Upper lobe of left lung (tissue), 6 donors: ENCODE data around the gene LRRC3. TPM values are rescaled to one million over a fixed set of nuclear protein-coding genes. Genes with fewer than 3 reads are reported as not detected.

Experiments used
- ATAC-seq, 2 donors: fragments of 200-7000 bp; cut with Tn5 transposase; one replicate each; pipeline ENCODE4 v1.9.1; 2022; ENCODE audit warnings: mild to moderate bottlenecking in 2 of 2, moderate library complexity in 2 of 2; ENCODE audit not compliant: low FRiP score in 2 of 2
- DNase-seq, 2 donors: peaks; one replicate each; pipeline ENCODE4 v3.0.0-alpha.2; 2019 to 2020
- H3K27ac ChIP-seq, 4 donors: fragments of 200-600 bp; sonication (generic); one replicate each; pipeline ENCODE4 v1.5.1; 2016 to 2019
- H3K27me3 ChIP-seq, 4 donors: fragments of 200-600 bp; sonication (generic); one replicate each; pipeline ENCODE4 v1.5.1; 2017 to 2019
- H3K36me3 ChIP-seq, 4 donors: fragments of 200-600 bp; sonication (generic); one replicate each; pipeline ENCODE4 v1.5.1; 2016 to 2019
- H3K4me1 ChIP-seq, 4 donors: fragments of 200-600 bp; sonication (generic); one replicate each; pipeline ENCODE4 v1.5.1; 2018 to 2019
- H3K4me3 ChIP-seq, 4 donors: fragments of 200-600 bp; sonication (generic); one replicate each; pipeline ENCODE4 v1.5.1; 2017 to 2019; ENCODE audit warnings: mild to moderate bottlenecking in 2 of 4, moderate library complexity in 1 of 4
- H3K9me3 ChIP-seq, 4 donors: fragments of 200-600 bp; sonication (generic); one replicate each; pipeline ENCODE4 v1.5.1; 2018 to 2019
- CTCF ChIP-seq, 6 experiments: fragments of 450-650 bp in 4 of 6; fragments of 200-600 bp in 2 of 6; sonication (generic) in 2 of 6; IDR thresholded peaks; one replicate each; pipeline ENCODE4 v1.5.1; 2016 to 2019; ENCODE audit warnings: antibody characterized with exemption in 6 of 6
- EP300 ChIP-seq, 4 donors: sonication (generic); formaldehyde crosslinking; IDR thresholded peaks; one replicate each; pipeline ENCODE4 v1.5.1; 2017; ENCODE audit warnings: antibody characterized with exemption in 4 of 4, control low read depth in 2 of 4
- POLR2A ChIP-seq, 4 donors: fragments of 450-650 bp; IDR thresholded peaks; one replicate each; pipeline ENCODE4 v1.5.1; 2016 to 2017; ENCODE audit warnings: antibody characterized with exemption in 4 of 4, mild to moderate bottlenecking in 2 of 4
- POLR2AphosphoS5 ChIP-seq, 2 donors: sonication (generic); formaldehyde crosslinking; IDR thresholded peaks; one replicate each; pipeline ENCODE4 v1.5.1; 2017; ENCODE audit warnings: antibody characterized with exemption in 2 of 2
- WGBS, 2 donors: methylation state at CpG; one replicate each; pipeline ENCODE4 v1.1.5; 2017 to 2018; 5-methylcytosine and 5-hydroxymethylcytosine counted together
- total RNA-seq, 6 donors: library from RNA; depleted of rRNA in 4 of 6; stranded (reverse); fragments of >200 nt in 4 of 6; gene quantifications; one replicate each; pipeline versions ENCODE4 v1.1.0 to v1.2.1, GENCODE V29; 2016 to 2021
- donor health status: DM: no; HTN: no; CAD: no; lungs with moderate emphysema.
- donor health status: DM: no; HTN: yes; CAD: no; lungs with severe emphysema.

The LRRC3 gene
- total RNA-seq, 6 donors from 2014 or later: 3.1 to 11.5 (median 4.6) TPM

GRCh38 chr21:44428281-44428960 is 26.9 kb upstream of the LRRC3 start:
- ATAC-seq: no peak
- TF ChIP-seq POLR2A (IDR thresholded peaks at IDR 0.05) (no peak), POLR2AphosphoS5 (IDR thresholded peaks at IDR 0.05) (no peak), EP300 (IDR thresholded peaks at IDR 0.05) (no peak)
- no peaks in the 10 kb centered on the region for H3K4me1 ChIP-seq
- H3K27ac ChIP-seq: no peak overlapping the region
- no peak overlapping the region for H3K4me3 ChIP-seq
- H3K36me3 ChIP-seq: no peaks in the 10 kb centered on the region
- peaks cover 6 to 9% (median 6%) of the 10 kb centered on the region in 4 donors for H3K9me3 ChIP-seq
- 45 to 64% methylated on average over 3 of the region's 3 CpGs for whole genome bisulfite sequencing, 2 donors
- H3K27me3 ChIP-seq: no peaks in the 10 kb centered on the region
- DNase-seq: peak in 1 of 2 donors; percentile 44

DNA sequence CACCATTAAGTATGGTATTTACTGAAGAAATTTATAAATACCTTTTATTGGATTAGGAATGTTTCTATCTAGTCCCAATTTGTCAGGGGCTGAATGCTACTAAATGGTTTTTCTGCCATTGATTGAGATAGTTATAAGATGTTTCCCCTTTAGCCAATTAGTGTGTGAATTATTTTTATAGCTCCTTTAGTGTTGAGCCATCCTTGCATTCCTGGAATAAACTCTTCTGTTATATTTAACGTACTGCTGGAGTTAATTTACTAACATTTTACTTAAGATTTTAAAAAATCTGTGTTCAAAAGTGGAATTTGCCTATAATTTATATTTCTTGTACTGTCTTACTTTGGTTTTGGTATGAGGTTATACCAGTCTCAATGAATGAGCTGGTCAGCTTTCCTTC is 25.4 kb upstream of the LRRC3 start:
- H3K4me3 ChIP-seq: no peak overlapping the region
- TF ChIP-seq EP300 (IDR thresholded peaks at IDR 0.05) (no peak), CTCF (IDR thresholded peaks at IDR 0.05) (no peak), POLR2AphosphoS5 (IDR thresholded peaks at IDR 0.05) (no peak), POLR2A (IDR thresholded peaks at IDR 0.05) (no peak)
- H3K4me1 ChIP-seq: no peaks in the 10 kb centered on the region
- no peak for ATAC-seq
- H3K36me3 ChIP-seq: no peaks in the 10 kb centered on the region
- no peaks in the 10 kb centered on the region for H3K27me3 ChIP-seq
- peaks cover 6 to 9% (median 6%) of the 10 kb centered on the region in 4 donors for H3K9me3 ChIP-seq
- 63 to 84% methylated on average over 1 of the region's 1 CpG for WGBS, 2 donors
- no peak for DNase-seq
- H3K27ac ChIP-seq: no peak overlapping the region

DNA sequence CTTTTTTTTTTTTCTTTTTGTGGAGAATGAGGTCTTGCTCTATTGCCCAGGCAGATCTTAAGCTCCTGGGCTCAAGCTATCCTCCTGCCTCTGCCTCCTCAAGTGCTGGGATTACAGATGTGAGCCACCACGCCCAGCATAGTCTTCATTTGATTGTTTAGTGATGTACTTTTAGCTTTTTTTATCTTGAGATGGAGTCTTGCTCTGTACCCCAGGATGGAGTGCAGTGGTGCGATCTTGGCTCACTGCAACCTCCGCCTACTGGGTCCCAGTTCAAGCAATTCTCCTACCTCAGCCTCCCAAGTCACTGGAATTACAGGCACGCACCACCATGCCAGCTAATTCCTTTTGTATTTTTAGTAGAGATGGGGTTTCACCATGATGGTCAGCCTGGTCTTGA is 24.0 kb upstream of the LRRC3 start:
- Histone ChIP-seq H3K9me3 (peaks cover 6 to 9% (median 6%) of the 10 kb centered on the region in 4 donors), H3K27ac (no peak overlapping the region), H3K36me3 (no peaks in the 10 kb centered on the region), H3K27me3 (no peaks in the 10 kb centered on the region), H3K4me3 (no peak overlapping the region), H3K4me1 (no peaks in the 10 kb centered on the region)
- DNase-seq (no peak), ATAC-seq (no peak)
- WGBS, 2 donors: 90 to 94% methylated on average over 4 of the region's 4 CpGs
- TF ChIP-seq CTCF (IDR thresholded peaks at IDR 0.05): no peak
- no peak for TF ChIP-seq POLR2A (IDR thresholded peaks at IDR 0.05)

DNA sequence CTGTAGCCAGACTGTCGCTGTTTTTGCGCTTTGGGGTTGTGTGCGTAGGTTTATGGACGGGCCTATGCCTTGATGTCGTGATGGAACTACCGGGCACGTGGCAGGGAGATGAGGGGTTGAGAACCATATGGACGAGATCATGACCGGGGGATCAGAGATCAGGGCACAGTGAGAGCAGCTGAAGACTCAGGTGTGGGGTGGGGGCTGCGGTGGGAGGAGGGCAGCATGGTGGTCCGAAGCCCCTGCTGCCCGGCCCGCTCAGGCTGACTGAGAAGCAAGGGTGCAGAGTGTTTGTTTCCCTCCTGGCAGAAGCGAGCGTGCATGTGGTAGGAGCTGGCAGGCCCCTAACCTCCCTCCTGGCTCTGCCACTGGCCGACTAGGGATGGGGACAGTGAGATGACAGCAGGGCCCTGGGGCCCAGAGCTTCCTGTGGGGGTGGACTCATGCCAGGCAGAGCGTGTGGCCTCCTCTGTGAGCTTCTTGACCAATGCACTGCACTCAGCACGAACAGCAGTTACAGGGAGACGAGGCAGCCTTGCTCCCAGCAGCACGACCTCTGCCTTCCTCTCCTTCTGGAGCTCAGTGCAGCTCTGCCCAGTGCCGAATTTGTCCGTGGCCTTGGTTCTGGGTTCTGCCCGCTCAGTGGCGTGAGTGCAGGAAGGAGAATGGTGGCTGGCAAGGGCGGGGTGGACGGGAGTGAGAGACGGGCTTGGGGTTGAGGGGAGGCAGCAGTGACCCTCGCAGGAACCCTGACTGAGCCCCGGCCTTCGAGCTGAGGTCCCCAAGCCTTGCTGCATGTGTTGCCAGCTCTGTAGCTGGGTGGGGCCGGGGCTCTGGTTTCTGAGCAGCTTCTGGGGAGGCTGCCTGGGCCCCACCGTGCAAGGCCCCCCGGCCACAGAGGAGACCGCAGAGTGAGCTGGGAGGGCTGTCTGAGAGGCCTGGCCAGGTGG is 22.2 kb upstream of the LRRC3 start:
- ATAC-seq: peak in 1 of 2 donors; percentile 5
- Histone ChIP-seq H3K4me3 (no peak overlapping the region), H3K27me3 (no peaks in the 10 kb centered on the region), H3K27ac (no peak overlapping the region), H3K36me3 (peaks cover 0 to 9% (median 0%) of the 10 kb centered on the region in 4 donors), H3K9me3 (peaks cover 6 to 9% (median 6%) of the 10 kb centered on the region in 4 donors), H3K4me1 (no peaks in the 10 kb centered on the region)
- 87% methylated on average over 22 to 34 of the region's 34 CpGs for WGBS, 2 donors
- TF ChIP-seq EP300 (IDR thresholded peaks at IDR 0.05): no peak
- TF ChIP-seq POLR2A (IDR thresholded peaks at IDR 0.05): no peak
- TF ChIP-seq POLR2AphosphoS5 (IDR thresholded peaks at IDR 0.05): no peak
- no peak for TF ChIP-seq CTCF (IDR thresholded peaks at IDR 0.05)
- DNase-seq: peak in 1 of 2 donors; percentile 52
